CD4-positive, alpha-beta T cell treated with Interleukin-17A for 4 hours (primary cell): Measurements from ENCODE around the gene C1S.
"Not testable (repeated sequence)": the region's sequence is repeated elsewhere in the genome, so short reads cannot be mapped to it uniquely, and the experiment has no call there.

Source experiments
- DNase-seq: peaks from one replicate; pipeline ENCODE4 v3.0.0-alpha.2; 2020; ENCODE audit warnings: mixed read lengths

Gene C1S

GRCh38 chr12:7047306-7047705 is 13.2 kb upstream of the C1S start:
- DNase-seq, result no peak

DNA sequence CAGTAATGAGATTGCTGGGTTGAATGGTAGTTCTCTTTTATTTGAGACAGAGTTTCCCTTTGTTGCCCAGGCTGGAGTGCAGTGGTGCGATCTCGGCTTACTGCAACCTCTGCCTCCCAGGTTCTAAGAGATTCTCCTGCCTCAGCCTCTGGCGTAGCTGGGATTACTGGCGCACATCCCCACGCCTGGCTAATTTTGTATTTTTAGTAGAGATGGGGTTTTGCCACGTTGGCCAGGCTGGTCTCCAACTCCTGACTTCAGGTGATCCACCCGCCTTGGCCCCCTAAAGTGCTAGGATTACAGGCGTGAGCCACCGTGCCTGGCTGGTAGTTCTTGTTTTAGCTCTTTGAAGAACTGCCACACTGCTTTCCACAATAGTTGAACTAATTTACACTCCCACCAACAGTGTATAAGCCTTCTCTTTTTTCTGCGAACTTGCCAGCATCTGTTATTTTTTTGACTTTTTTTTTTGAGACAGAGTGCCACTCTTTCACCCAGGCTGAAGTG is 11.0 kb upstream of the C1S start:
- DNase-seq, result not testable (repeated sequence)

- not testable (repeated sequence) for DNase-seq
These were observed 10.5 kb upstream of the C1S start for GRCh38 chr12:7049973-7050372.

- no peak for DNase-seq
These were observed 5.6 kb upstream of the C1S start for GRCh38 chr12:7054925-7055324.

DNA sequence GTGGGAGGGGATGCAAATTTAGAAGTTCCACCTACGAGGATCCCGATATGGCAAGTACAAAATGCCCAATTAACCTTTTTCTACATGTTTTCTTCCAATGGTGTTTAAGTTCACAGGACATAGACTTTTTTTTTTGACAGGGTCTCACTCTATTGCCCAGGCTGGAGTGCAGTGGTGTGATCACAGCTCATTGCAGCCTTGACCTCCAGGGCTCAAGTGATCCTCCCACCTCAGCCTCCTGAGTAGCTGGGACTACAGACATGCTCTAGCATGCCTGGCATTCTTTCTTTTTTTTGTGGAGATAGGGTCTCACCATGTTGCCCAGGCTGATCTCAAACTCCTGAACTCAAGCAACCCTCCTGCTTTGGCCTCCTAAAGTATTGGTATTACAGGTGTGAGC is 4.8 kb upstream of the C1S start:
- not testable (repeated sequence) for DNase-seq

DNA sequence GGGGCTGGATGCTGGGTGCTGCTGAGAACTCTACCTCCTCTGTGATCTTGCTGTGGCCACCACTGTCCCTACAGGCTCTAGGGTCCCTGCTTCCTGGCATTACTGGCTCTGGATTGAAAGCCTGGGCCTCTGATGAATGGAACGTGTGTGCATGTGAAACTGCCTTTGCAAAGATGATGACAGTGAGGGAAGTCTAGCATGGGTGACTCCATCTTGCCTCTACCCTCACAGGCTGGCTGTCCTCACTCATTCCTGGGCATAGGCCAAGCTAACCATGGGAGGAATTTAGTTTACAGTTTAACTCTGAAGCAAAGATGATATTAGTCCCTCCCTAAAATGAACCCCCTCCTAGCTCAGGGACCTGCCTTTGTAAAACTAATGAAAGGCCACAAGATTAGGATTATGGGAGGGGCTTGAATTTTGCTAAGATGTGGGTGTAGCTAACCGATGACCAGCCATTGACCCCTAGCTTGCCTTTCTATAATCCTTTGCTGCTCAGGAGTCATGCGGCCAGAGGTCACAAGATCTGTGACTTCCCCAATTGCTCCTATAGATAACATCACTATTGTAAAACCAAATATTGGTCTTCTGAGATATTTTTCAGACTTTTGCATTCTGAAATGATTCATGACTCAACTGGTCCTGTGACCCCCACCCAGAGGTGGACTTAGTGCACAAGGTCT is 2.2 kb upstream of the C1S start:
- no peak for DNase-seq

DNA sequence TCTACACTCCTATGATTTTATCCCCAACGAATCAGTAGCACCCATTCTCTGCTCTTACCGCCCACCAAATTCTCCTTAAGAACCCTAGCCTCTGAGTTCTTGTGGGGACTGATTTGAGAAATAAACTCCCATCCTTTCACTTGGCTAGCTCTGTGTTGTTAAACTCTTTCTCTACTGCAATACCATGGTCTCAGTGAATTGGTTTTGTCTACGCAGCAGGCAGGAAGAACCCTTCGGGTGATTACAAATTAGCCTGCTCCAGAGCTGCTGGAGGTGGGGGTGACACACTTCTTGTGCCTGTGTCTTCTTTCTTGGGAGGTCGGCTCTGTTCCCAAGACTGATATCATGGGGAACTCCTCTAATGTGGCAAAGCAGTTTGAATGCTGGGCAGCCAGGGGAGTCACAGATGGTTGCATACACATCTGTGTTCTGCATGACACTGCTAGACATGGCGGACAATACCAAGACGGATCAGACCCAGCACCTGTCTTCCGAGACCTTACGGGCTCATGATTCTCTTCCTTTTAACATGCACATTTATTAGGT is 1.6 kb upstream of the C1S start:
- no peak for DNase-seq

DNA sequence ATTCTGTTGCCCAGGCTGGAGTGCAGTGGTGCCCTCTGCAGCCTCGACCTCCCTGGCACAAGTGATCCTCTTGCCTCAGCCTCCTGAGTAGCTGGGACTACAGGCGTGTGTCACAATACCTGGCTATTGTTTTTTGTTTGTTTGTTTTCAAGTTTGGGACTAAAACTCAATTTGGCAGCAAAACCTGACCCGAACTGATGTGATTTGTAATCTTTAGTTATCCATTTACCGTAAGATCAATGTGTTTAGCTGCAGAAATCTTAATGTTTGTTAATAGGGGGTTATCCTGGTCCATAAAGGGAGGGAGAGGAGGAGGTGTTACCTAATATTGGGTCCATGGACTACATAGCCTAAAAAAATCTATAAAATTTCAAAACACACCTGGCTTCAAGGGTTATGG is 738 bp upstream of the C1S start:
- DNase-seq, result no peak

GRCh38 chr12:7061138-7061537 is 620 bp downstream of the C1S start:
- DNase-seq, result no peak

DNA sequence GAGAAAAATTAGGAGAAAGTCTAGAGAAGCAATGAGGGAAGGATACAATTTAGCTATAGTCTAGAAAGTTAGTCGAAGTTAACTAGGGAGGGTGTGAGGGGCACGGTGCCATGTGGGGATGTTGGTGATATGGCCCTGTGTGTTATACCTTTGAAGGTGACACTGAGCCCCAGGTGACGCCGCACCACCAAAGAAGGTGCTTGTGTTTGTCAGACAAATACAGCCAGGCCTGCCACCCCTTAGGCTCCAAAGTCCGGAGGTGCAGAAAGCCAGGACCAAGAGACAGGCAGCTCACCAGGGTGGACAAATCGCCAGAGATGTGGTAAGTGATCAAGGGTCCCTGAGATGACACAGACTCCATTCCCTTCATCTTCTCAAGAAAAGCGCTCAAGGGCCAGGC is 1.1 kb downstream of the C1S start:
- no peak for DNase-seq

- DNase-seq, result no peak
These were observed 4.0 kb downstream of the C1S start for GRCh38 chr12:7064516-7064915.

DNA sequence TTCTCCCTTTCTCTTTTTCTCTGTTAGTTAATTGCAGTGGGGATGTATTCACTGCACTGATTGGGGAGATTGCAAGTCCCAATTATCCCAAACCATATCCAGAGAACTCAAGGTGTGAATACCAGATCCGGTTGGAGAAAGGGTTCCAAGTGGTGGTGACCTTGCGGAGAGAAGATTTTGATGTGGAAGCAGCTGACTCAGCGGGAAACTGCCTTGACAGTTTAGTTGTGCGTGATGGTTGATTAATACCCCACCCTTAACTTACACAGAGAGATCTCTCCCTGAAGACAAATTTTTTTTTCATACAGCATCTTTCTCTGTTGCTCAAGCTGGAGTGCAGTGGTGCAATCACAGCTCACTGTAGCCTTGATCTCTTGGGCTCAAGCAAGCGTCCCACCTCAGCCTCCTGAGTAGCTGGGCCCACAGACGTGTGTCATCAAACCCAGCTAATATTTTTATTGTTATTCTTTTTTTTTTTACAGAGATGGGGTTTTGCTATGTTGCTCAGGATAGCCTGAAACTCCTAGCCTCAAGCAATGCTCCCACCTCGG is 4.6 kb downstream of the C1S start:
- DNase-seq, result no peak

DNA sequence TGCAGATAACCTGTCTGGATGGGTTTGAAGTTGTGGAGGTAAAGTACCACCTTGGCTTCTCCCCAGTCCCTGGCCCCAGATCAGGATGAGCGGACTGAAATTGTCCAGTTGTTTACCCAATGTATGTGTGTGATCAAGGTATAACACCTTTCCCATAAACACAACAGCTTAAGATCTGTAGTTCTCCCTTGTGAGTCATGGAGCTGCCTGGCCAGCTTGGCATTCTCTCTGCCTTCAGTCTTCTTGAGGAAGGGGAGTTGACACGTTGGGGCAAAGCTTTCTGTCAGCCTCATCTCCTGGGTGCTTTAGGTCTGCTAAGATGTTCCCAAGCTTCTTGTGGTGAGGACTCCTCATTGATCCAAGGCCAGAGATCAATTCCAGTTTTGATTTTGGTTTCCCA is 6.1 kb downstream of the C1S start:
- no peak for DNase-seq

- no peak for DNase-seq
These were observed 6.6 kb downstream of the C1S start for GRCh38 chr12:7067096-7067495.

DNA sequence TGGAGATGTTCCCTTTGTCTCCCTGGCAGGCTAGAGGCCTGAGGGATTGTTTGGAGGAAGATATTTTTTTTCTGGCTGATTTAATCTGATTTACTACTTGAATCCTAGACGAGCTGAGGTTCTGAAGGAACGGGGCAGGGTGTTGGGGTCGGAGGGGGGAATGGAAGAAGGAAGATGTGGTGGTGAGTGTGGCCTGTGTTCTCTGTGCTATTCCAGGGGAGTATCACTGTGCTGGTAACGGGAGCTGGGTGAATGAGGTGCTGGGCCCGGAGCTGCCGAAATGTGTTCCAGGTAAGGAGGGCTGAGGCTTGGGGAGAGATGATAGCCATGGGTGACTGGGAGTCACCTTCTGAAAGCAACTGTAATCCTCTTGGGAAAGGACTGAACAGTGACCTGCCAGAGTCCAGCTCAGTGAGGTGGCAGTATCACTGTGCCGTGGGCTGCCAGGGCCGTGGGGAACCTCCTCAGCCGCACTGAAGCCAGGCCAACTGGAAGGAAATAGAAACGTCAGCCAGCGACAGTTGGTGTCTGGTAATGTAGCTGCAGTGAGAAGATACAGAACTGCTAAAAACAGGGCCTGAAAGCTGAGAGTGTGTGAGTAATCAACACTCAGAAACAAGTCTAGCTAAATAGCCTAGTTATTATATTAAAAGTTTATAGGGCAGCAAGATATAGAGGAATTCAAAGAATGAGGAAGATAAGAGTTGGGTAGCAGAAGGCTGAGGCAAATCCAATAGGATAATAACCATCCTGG is 7.9 kb downstream of the C1S start:
- DNase-seq, result no peak

DNA sequence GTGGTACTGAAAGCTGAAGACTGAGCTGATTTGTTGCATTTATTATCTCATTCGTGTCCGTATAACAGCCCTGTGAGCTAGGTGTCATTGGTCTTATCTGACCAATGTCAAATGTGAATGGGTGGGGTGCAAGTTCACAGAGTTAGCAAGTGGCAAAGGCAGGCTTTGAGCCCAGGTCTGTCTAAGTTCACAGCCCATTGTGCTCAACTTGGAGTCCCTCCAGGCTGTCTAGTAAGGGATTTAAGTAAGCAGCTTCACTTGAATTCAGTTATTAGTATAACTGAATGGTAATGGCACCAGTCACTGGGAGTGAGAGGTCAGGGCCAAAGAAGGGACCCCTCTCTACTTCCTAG is 8.5 kb downstream of the C1S start:
- DNase-seq, result no peak

GRCh38 chr12:7069386-7069785 is 8.9 kb downstream of the C1S start:
- DNase-seq, result no peak

GRCh38 chr12:7072035-7072434 is 11.5 kb downstream of the C1S start:
- DNase-seq, result no peak

DNA sequence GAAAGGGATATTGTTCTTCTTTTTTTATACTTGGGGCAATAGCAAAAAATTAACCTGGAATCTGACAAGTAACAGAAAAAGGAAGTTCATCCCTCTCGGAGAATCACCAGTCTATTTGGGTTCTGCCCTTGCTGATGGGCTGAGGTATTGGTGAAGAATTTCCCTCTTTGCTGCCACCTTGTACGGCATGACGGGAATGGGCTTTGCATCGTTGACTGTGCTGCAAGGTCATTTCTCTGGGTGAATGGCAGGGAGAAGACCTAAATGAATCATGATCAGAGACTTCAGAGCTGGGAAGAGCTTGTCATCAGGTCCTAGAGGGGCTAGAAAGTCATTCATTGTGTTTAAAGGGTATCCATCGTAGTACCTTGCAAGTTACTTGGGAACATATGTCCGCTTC is 12.0 kb downstream of the C1S start:
- no peak for DNase-seq

DNA sequence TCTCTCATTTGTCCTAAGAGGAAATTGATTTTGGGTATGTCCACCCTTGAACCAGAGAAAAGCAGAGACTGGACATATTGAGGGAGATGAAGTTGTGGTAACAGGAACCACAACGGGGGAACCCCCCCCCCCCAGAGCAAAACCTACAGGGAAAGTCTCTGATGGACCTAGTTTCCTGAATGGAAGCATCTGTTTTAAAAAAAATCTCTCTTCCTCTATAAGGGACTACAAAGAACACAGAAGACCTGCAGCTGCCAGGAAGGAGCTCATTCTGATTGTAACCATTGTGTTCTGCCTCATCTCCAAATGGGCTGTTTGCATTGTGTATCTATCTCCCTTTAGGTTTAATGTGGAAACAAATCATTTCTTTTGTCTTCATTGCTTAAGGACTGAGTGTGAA is 13.4 kb downstream of the C1S start:
- no peak for DNase-seq

GRCh38 chr12:7075518-7075917 is 15.0 kb downstream of the C1S start:
- DNase-seq, result no peak

DNA sequence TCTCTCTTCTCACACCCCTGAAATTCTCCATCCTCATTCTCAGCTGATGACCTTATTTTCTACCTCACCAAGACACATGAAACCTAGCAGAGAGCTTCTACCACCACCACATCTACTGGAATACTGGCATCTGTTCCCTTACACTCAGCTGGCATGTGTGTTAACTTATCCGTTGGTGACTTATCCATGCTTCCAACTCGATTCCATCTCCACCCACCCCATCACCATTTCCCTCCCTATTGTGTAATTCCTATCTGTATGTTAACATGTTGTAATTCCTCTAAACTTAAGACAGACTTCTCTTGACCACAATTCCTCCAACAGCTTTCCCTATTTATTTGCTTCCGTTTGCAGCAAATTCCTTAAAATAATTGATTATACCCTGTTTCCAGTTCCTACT is 15.4 kb downstream of the C1S start:
- no peak for DNase-seq

- DNase-seq, result no peak
These were observed 16.0 kb downstream of the C1S start for GRCh38 chr12:7076493-7076892.

GRCh38 chr12:7078163-7078562 is 17.6 kb downstream of the C1S start:
- no peak for DNase-seq
